ENCODE data around the gene EME2. TPM values are rescaled to one million over a fixed set of nuclear protein-coding genes. Genes with fewer than 3 reads are reported as not detected.

EME2 gene
- total and polyA plus RNA-seq, 2 of the 13 experiments (the other 11 are each of a cell fraction or from before 2014, with no cell fraction given), result 4.4 to 7.6 TPM

DNA sequence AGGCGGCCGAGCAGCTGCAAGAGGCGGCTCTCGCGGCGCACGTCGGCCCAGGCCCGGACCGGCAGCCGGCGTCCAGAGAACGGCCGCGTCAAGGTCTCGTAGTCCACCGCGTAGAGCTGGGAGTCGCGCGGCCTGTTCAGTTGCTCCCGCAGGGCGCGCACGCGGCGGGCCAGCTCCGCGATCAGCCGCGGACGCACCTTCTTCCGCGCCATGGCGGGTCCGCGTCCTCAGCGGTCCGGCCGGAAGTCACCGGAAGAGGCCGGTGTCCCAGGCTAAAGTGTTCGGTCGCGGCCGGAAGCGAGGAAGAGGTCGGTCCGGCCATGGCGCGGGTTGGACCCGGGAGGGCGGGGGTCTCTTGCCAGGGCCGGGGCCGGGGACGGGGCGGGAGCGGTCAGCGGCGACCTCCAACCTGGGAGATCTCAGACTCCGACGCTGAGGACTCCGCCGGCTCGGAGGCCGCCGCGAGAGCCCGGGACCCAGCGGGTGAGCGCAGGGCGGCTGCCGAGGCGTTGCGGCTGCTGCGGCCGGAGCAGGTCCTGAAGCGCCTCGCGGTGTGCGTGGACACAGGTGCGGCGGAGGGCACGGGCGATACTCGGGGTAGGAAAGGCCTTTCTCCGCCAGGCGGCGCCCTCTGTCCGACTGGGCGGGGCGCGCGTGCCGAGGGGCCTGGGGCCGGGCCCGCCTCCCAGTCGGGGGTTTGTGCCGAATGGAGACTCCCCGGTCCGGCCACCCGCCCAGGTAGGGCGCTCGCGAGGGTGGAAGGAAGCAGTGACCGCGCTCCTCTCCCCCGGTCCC is 495 bp downstream of the EME2 start, which contains the start of gene MRPS34 (continued):
- TF ChIP-seq GLMP (CRISPR knock-in tag; IDR thresholded peaks at IDR 0.05; ENCODE audit: borderline replicate concordance) (peak; percentile 40; the same call in 1 of the 2 replicates), PRMT3 (CRISPR knock-in tag; IDR thresholded peaks at IDR 0.05; ENCODE audit: borderline replicate concordance, low read depth) (no peak), CENPX (CRISPR knock-in tag; IDR thresholded peaks at IDR 0.05) (no peak), ZNF687 (CRISPR knock-in tag; IDR thresholded peaks at IDR 0.05) (peak; percentile 87), NFYB (CRISPR knock-in tag; IDR thresholded peaks at IDR 0.05) (peak; percentile 45), SMAD3 (CRISPR knock-in tag; IDR thresholded peaks at IDR 0.05) (peak; percentile 91), SYNCRIP (IDR thresholded peaks at IDR 0.05; ENCODE audit: insufficient read depth, low read depth, low read length) (no peak), HOXA3 (CRISPR knock-in tag; IDR thresholded peaks at IDR 0.05) (peak; percentile 96), ZUFSP (CRISPR knock-in tag; IDR thresholded peaks at IDR 0.05; ENCODE audit: borderline replicate concordance) (no peak), SP1 (IDR thresholded peaks at IDR 0.05) (no peak), SP1 (CRISPR knock-in tag; IDR thresholded peaks at IDR 0.05) (peak; percentile 80), BRD4 (CRISPR knock-in tag; IDR thresholded peaks at IDR 0.05) (peak; percentile 97), ATF3 (CRISPR knock-in tag; IDR thresholded peaks at IDR 0.05) (no peak), CREM (IDR thresholded peaks at IDR 0.05) (no peak), CREM (CRISPR knock-in tag; IDR thresholded peaks at IDR 0.05) (no peak), FOXO1 (CRISPR knock-in tag; IDR thresholded peaks at IDR 0.05) (peak; percentile 60; the same call in 1 of the 2 replicates), NFKB2 (CRISPR knock-in tag; IDR thresholded peaks at IDR 0.05; ENCODE audit: borderline replicate concordance) (peak; percentile 72; the same call in 1 of the 2 replicates)
- TF ChIP-seq, protein P1, sequence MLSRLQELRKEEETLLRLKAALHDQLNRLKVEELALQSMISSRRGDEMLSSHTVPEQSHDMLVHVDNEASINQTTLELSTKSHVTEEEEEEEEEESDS (CRISPR knock-in tag; IDR thresholded peaks at IDR 0.05; ENCODE audit: borderline replicate concordance), result no peak
- TF ChIP-seq, protein P2, sequence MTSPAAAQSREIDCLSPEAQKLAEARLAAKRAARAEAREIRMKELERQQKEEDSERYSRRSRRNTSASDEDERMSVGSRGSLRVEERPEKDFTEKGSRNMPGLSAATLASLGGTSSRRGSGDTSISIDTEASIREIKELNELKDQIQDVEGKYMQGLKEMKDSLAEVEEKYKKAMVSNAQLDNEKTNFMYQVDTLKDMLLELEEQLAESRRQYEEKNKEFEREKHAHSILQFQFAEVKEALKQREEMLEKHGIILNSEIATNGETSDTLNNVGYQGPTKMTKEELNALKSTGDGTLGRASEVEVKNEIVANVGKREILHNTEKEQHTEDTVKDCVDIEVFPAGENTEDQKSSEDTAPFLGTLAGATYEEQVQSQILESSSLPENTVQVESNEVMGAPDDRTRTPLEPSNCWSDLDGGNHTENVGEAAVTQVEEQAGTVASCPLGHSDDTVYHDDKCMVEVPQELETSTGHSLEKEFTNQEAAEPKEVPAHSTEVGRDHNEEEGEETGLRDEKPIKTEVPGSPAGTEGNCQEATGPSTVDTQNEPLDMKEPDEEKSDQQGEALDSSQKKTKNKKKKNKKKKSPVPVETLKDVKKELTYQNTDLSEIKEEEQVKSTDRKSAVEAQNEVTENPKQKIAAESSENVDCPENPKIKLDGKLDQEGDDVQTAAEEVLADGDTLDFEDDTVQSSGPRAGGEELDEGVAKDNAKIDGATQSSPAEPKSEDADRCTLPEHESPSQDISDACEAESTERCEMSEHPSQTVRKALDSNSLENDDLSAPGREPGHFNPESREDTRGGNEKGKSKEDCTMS (CRISPR knock-in tag; conservative IDR thresholded peaks at IDR 0.05), result no peak

All from HepG2 (cell line).